H1 (cell line): Measurements from ENCODE around the gene CAMTA1. TPM values are rescaled to one million over a fixed set of nuclear protein-coding genes. Genes with fewer than 3 reads are reported as not detected.

Experiments
- CEBPB ChIP-seq: IDR thresholded peaks from 2 replicates; pipeline ENCODE4 v1.6.1; 2012; ENCODE audit warnings: low read depth, low read length
- CTBP2 ChIP-seq: IDR thresholded peaks from 2 replicates; pipeline ENCODE4 v1.7.0; 2011; ENCODE audit warnings: borderline replicate concordance, mild to moderate bottlenecking, moderate library complexity, mixed read lengths, low read length; ENCODE audit not compliant: insufficient read depth, insufficient read length
- E2F6 ChIP-seq: IDR thresholded peaks from 2 replicates; pipeline ENCODE4 v1.6.1; 2012; ENCODE audit warnings: inconsistent platforms
- KDM1A ChIP-seq: fragments of 200-600, 300-600 bp; sonication (generic); IDR thresholded peaks from 2 replicates; pipeline ENCODE4 v1.7.1; 2016; ENCODE audit warnings: mild to moderate bottlenecking, low read length, borderline replicate concordance
- TCF12 ChIP-seq: IDR thresholded peaks from 2 replicates; pipeline ENCODE4 v1.6.1; 2011; ENCODE audit warnings: low read depth, mild to moderate bottlenecking, low read length
- YY1 ChIP-seq: IDR thresholded peaks from 2 replicates; pipeline ENCODE4 v1.6.1; 2011; ENCODE audit warnings: low read depth, mild to moderate bottlenecking, low read length
- polyA plus RNA-seq, 7 experiments: library from polyadenylated mRNA; depleted of rRNA in 3 of 7; stranded (reverse) in 5 of 7; unstranded in 2 of 7; fragments of >200 nt in 5 of 7; fragments of 200-250 nt in 2 of 7; gene quantifications; 1 replicate in 5 of 7; 2 replicates in 1 of 7; 4 replicates in 1 of 7; pipeline versions ENCODE4 v1.2.1 to v1.2.3, GENCODE V29; 2011 to 2013; ENCODE audit warnings: missing spikeins in 2 of 7, mixed read lengths in 2 of 7
- total RNA-seq: library from RNA; stranded (reverse); fragmentation: NEBNext Ultra II Directional; extraction: Animal tissue kit (Norgen Biotek cat#: 25700); gene quantifications from 2 replicates; pipeline ENCODE4 v1.2.1, GENCODE V29; 2021

Gene CAMTA1
- total and polyA plus RNA-seq, 2 of the 8 experiments (the other 6 are each of a cell fraction or from before 2014, with no cell fraction given): 65.0 to 119 TPM

- TF ChIP-seq TCF12 (no peak), CEBPB (peak; percentile 63; the same call in 1 of the 2 replicates), KDM1A (no peak), E2F6 (no peak), YY1 (peak; percentile 50; the same call in 1 of the 2 replicates), CTBP2 (no peak)
- TF ChIP-seq, all 59 proteins: peak for 10
These were observed 285.3 kb downstream of the CAMTA1 start (continued) for GRCh38 chr1:7070389-7071029.
